Suprapubic skin (tissue), 3 donors: Measurements from ENCODE around the gene RARG.

Source experiments
- EP300 ChIP-seq: sonication (generic); formaldehyde crosslinking; IDR thresholded peaks from one replicate; pipeline ENCODE4 v1.6.1; 2017; ENCODE audit warnings: antibody characterized with exemption
- TF ChIP-seq, protein P1 (sequence below), 2 donors: fragments of 200-600 bp in 1 of 2; fragments of 450-650 bp in 1 of 2; sonication (generic) in 1 of 2; IDR thresholded peaks; one replicate each; pipeline ENCODE4 v1.5.1; 2016 to 2019; ENCODE audit warnings: antibody characterized with exemption in 2 of 2, mild to moderate bottlenecking in 1 of 2, moderate library complexity in 1 of 2

DNA sequence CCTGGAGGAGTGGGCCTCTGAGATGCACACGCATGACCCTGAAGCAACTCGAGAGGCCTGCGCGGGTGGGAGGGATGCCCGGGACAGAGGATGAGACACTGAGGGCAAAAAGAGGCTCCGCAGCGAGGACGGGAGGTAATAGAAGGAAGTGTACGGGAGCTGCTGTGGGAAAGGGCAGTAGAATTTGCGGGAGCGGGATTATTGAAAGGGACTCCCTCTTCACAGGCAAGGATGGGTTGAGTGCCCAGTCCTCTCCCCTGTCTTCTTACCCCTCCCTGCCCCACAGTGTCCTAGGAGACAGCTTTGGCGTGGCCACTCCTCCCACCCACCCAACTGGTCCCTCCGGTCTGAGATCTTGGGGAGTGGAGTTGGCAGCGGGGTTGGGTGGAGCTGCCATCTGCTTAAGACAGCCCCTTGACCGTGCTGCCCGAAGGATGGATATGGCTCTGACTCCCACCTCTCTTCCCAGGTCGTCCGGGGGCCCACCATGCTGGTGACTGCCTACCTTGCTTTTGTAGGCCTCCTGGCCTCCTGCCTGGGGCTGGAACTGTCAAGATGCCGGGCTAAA is 20.4 kb upstream of the RARG start:
- TF ChIP-seq, protein P1, sequence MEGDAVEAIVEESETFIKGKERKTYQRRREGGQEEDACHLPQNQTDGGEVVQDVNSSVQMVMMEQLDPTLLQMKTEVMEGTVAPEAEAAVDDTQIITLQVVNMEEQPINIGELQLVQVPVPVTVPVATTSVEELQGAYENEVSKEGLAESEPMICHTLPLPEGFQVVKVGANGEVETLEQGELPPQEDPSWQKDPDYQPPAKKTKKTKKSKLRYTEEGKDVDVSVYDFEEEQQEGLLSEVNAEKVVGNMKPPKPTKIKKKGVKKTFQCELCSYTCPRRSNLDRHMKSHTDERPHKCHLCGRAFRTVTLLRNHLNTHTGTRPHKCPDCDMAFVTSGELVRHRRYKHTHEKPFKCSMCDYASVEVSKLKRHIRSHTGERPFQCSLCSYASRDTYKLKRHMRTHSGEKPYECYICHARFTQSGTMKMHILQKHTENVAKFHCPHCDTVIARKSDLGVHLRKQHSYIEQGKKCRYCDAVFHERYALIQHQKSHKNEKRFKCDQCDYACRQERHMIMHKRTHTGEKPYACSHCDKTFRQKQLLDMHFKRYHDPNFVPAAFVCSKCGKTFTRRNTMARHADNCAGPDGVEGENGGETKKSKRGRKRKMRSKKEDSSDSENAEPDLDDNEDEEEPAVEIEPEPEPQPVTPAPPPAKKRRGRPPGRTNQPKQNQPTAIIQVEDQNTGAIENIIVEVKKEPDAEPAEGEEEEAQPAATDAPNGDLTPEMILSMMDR (IDR thresholded peaks at IDR 0.05) = no peak
- TF ChIP-seq EP300 = no peak
